Activated naive CD8-positive, alpha-beta T cell treated with anti-CD3 and anti-CD28 coated beads, Interleukin-2, amount 10 ng/mL, durations not matched to agents 7 days and 5 days (primary cell): ENCODE data around the gene LPCAT3. TPM values are rescaled to one million over a fixed set of nuclear protein-coding genes. Genes with fewer than 3 reads are reported as not detected.
A peak's percentile ranks its signal among the peaks of the same experiment; 100 is the strongest.

Experiments
- ATAC-seq: fragments of 150-1000 bp; cut with Tn5 transposase; one replicate; pipeline ENCODE4 v1.10.0; 2021; ENCODE audit warnings: low read depth, moderate library complexity
- POLR2A ChIA-PET: fragments of 350-600 bp; sonication (Branson Sonifier 250); formaldehyde crosslinking; loops from one replicate; lab custom pipeline; 2021; ENCODE audit warnings: antibody characterized with exemption; lab: Charles Lee
- DNase-seq: peaks from one replicate; pipeline ENCODE4 v3.0.0; 2021
- H3K27ac Mint-ChIP-seq: one replicate; pipeline ENCODE4 v1.8.0; 2022; ENCODE audit warnings: mild to moderate bottlenecking, mixed read lengths
- H3K27me3 Mint-ChIP-seq: one replicate; pipeline ENCODE4 v1.8.0; 2022; ENCODE audit warnings: mild to moderate bottlenecking, moderate library complexity, mixed read lengths
- H3K36me3 Mint-ChIP-seq: one replicate; pipeline ENCODE4 v1.8.0; 2021; ENCODE audit warnings: mild to moderate bottlenecking, mixed read lengths
- H3K4me1 Mint-ChIP-seq: one replicate; pipeline ENCODE4 v1.8.0; 2021; ENCODE audit warnings: mixed read lengths
- H3K4me3 Mint-ChIP-seq: one replicate; pipeline ENCODE4 v1.8.0; 2022; ENCODE audit warnings: mild to moderate bottlenecking, moderate library complexity, mixed read lengths
- H3K9me3 Mint-ChIP-seq: one replicate; pipeline ENCODE4 v1.8.0; 2021; ENCODE audit warnings: mixed read lengths
- total RNA-seq, 2 experiments: library from RNA; stranded (reverse); gene quantifications; one replicate each; pipeline ENCODE4 v1.2.3, GENCODE V29; 2021

LPCAT3 gene
- total RNA-seq, 2 experiments from 2014 or later: 30.3 to 33.9 TPM

GRCh38 chr12:6956021-6956727 lies 62.1 kb downstream of the LPCAT3 start:
- Mint-ChIP-seq H3K27me3 (no peaks in the 10 kb centered on the region), H3K36me3 (peaks cover 65% of the 10 kb centered on the region), H3K9me3 (no peaks in the 10 kb centered on the region), H3K4me1 (peaks cover 68% of the 10 kb centered on the region), H3K4me3 (peak overlapping the region; percentile 100), H3K27ac (peak overlapping the region; percentile 100)
- ATAC-seq (no peak), DNase-seq (peak; percentile 53)
- POLR2A ChIA-PET: interaction anchor here (1.6 to 13.5 kb wide), 4 partner anchors 12 to 104 kb away, joined by 4 to 1055 read pairs (median 7); partner anchors contain the start of genes C12orf57, CDCA3, PTPN6 and RNU7-1

- no peak for ATAC-seq
- H3K36me3 Mint-ChIP-seq: peaks cover 61% of the 10 kb centered on the region
Observed at GRCh38 chr12:6955108-6956020, 62.9 kb downstream of the LPCAT3 start.

GRCh38 chr12:6954316-6955107 lies 63.8 kb downstream of the LPCAT3 start:
- POLR2A ChIA-PET: interaction anchor here (1.8 to 21.6 kb wide), 4 partner anchors 6 to 103 kb away, joined by 4 to 1055 read pairs (median 530); partner anchors contain the start of genes C12orf57, CDCA3, PTPN6 and RNU7-1
- Mint-ChIP-seq H3K9me3 (no peaks in the 10 kb centered on the region), H3K27me3 (no peaks in the 10 kb centered on the region), H3K36me3 (peaks cover 58% of the 10 kb centered on the region), H3K4me3 (peak overlapping the region; percentile 100), H3K4me1 (peaks cover 72% of the 10 kb centered on the region), H3K27ac (peak overlapping the region; percentile 100)
- ATAC-seq (no peak), DNase-seq (peak; percentile 54)

More at GRCh38 chr12:6955108-6956020, 62.9 kb downstream of the LPCAT3 start:
- peak; percentile 50 for DNase-seq
- no peaks in the 10 kb centered on the region for H3K27me3 Mint-ChIP-seq
- peaks cover 67% of the 10 kb centered on the region for H3K4me1 Mint-ChIP-seq
- H3K9me3 Mint-ChIP-seq: no peaks in the 10 kb centered on the region
- POLR2A ChIA-PET: interaction anchor here (0.5 to 21.6 kb wide), 6 partner anchors 5 to 183 kb away, joined by 4 to 1055 read pairs (median 7); partner anchors contain the start of genes C12orf57, CDCA3, PTPN6 and RNU7-1
- peak overlapping the region; percentile 100 for H3K4me3 Mint-ChIP-seq
- peak overlapping the region; percentile 100 for H3K27ac Mint-ChIP-seq

GRCh38 chr12:6953442-6954315 lies 64.6 kb downstream of the LPCAT3 start:
- Mint-ChIP-seq H3K4me3 (peak overlapping the region; percentile 100), H3K27ac (peak overlapping the region; percentile 100)

GRCh38 chr12:6952863-6953441 lies 65.3 kb downstream of the LPCAT3 start:
- ATAC-seq (no peak), DNase-seq (no peak)
- Mint-ChIP-seq H3K4me1 (peaks cover 71% of the 10 kb centered on the region), H3K27me3 (no peaks in the 10 kb centered on the region), H3K27ac (peak overlapping the region; percentile 100), H3K9me3 (no peaks in the 10 kb centered on the region), H3K4me3 (peak overlapping the region; percentile 100), H3K36me3 (peaks cover 44% of the 10 kb centered on the region)
- POLR2A ChIA-PET: interaction anchor here (1.1 to 21.6 kb wide), 9 partner anchors 7 to 229 kb away, joined by 3 to 1055 read pairs (median 11); partner anchors contain the start of genes C12orf57, CDCA3, EMG1 and PHB2

More at GRCh38 chr12:6953442-6954315, 64.6 kb downstream of the LPCAT3 start:
- POLR2A ChIA-PET: interaction anchor here (1.3 to 21.6 kb wide), 7 partner anchors 7 to 80 kb away, joined by 4 to 1055 read pairs (median 19); partner anchors contain the start of genes C12orf57, PTPN6, RNU7-1 and SPSB2
- Mint-ChIP-seq H3K27me3 (no peaks in the 10 kb centered on the region), H3K4me1 (peaks cover 72% of the 10 kb centered on the region), H3K9me3 (no peaks in the 10 kb centered on the region), H3K36me3 (peaks cover 51% of the 10 kb centered on the region)
- peak; percentile 23 for ATAC-seq
- peak; percentile 78 for DNase-seq

GRCh38 chr12:6952121-6952862 lies 66.0 kb downstream of the LPCAT3 start:
- POLR2A ChIA-PET: interaction anchor here (1.1 to 21.6 kb wide), 11 partner anchors 8 to 228 kb away, joined by 3 to 1055 read pairs (median 11); partner anchors contain the start of genes C12orf57, CDCA3, EMG1 and LPCAT3
- no peaks in the 10 kb centered on the region for H3K27me3 Mint-ChIP-seq
- no peak for ATAC-seq
- no peaks in the 10 kb centered on the region for H3K9me3 Mint-ChIP-seq
- H3K36me3 Mint-ChIP-seq: peaks cover 40% of the 10 kb centered on the region
- H3K4me1 Mint-ChIP-seq: peaks cover 71% of the 10 kb centered on the region
- peak overlapping the region; percentile 100 for H3K27ac Mint-ChIP-seq
- H3K4me3 Mint-ChIP-seq: peak overlapping the region; percentile 100
- peak; percentile 60 for DNase-seq

- ATAC-seq: no peak
- H3K9me3 Mint-ChIP-seq: no peaks in the 10 kb centered on the region
- peak overlapping the region; percentile 100 for H3K4me3 Mint-ChIP-seq
Observed at GRCh38 chr12:6951551-6952120, 66.6 kb downstream of the LPCAT3 start.

GRCh38 chr12:6950811-6951540 lies 67.3 kb downstream of the LPCAT3 start, which contains the start of gene PTPN6:
PTPN6 (plus strand) TSS chr12:6951356; CDS start chr12:6951513, 157 bp downstream.
- DNase-seq: peak; percentile 77
- Mint-ChIP-seq H3K4me3 (peak within 1 kb of the TSS; percentile 100), H3K27ac (peak within 1 kb of the TSS; percentile 100), H3K27me3 (no peaks in the 10 kb centered on the region), H3K36me3 (peaks cover 27% of the 10 kb centered on the region), H3K9me3 (no peaks in the 10 kb centered on the region), H3K4me1 (peaks cover 67% of the 10 kb centered on the region)
- POLR2A ChIA-PET: interaction anchor here (1.2 to 21.6 kb wide), 9 partner anchors 9 to 157 kb away, joined by 4 to 1055 read pairs (median 12); partner anchors contain the start of genes CDCA3, EMG1, LPCAT3 and PHB2
- peak; percentile 40 for ATAC-seq

More at GRCh38 chr12:6951551-6952120, 66.6 kb downstream of the LPCAT3 start:
- peak; percentile 52 for DNase-seq
- H3K27me3 Mint-ChIP-seq: no peaks in the 10 kb centered on the region
- peak overlapping the region; percentile 100 for H3K27ac Mint-ChIP-seq
- POLR2A ChIA-PET: interaction anchor here (1.2 to 21.6 kb wide), 11 partner anchors 8 to 157 kb away, joined by 4 to 1055 read pairs (median 12); partner anchors contain the start of genes C12orf57, CDCA3, EMG1 and LPCAT3
- H3K4me1 Mint-ChIP-seq: peaks cover 70% of the 10 kb centered on the region
- peaks cover 34% of the 10 kb centered on the region for H3K36me3 Mint-ChIP-seq

GRCh38 chr12:6950401-6950801 lies 67.9 kb downstream of the LPCAT3 start:
- no peaks in the 10 kb centered on the region for H3K27me3 Mint-ChIP-seq
- ATAC-seq (no peak), DNase-seq (peak; percentile 56)
- peak overlapping the region; percentile 100 for H3K27ac Mint-ChIP-seq
- H3K4me3 Mint-ChIP-seq: peak overlapping the region; percentile 100
- H3K4me1 Mint-ChIP-seq: peaks cover 67% of the 10 kb centered on the region
- H3K36me3 Mint-ChIP-seq: peaks cover 22% of the 10 kb centered on the region
- H3K9me3 Mint-ChIP-seq: no peaks in the 10 kb centered on the region
- POLR2A ChIA-PET: interaction anchor here (1.2 to 21.6 kb wide), 9 partner anchors 10 to 158 kb away, joined by 4 to 1055 read pairs (median 12); partner anchors contain the start of genes CDCA3, EMG1, LPCAT3 and PHB2
